H9 (cell line): Measurements from ENCODE around the gene LIMA1. TPM values are rescaled to one million over a fixed set of nuclear protein-coding genes. Genes with fewer than 3 reads are reported as not detected.

Experiments used
- DNase-seq: peaks from one replicate; pipeline ENCODE4 v3.0.0-alpha.2; 2017
- H2AFZ ChIP-seq: one replicate; pipeline ENCODE4 v1.6.1; 2013; ENCODE audit warnings: mild to moderate bottlenecking, low read length, control low read depth, moderate library complexity
- H2AK5ac ChIP-seq: 2 replicates; pipeline ENCODE4 v1.6.1; 2013; ENCODE audit warnings: low read length, control low read depth, mixed read lengths; ENCODE audit not compliant: insufficient read length
- H2BK120ac ChIP-seq: one replicate; pipeline ENCODE4 v1.6.1; 2013; ENCODE audit warnings: low read depth, mild to moderate bottlenecking, low read length, control low read depth, inconsistent platforms; ENCODE audit not compliant: poor library complexity, severe bottlenecking
- H2BK12ac ChIP-seq: 2 replicates; pipeline ENCODE4 v1.6.1; 2013; ENCODE audit warnings: low read length, control low read depth, mixed read lengths, low read depth; ENCODE audit not compliant: insufficient read length
- H2BK15ac ChIP-seq: 2 replicates; pipeline ENCODE4 v1.6.1; 2013; ENCODE audit warnings: low read depth, low read length, control low read depth
- H2BK20ac ChIP-seq: one replicate; pipeline ENCODE4 v1.6.1; 2013; ENCODE audit warnings: low read depth, mild to moderate bottlenecking, low read length, control low read depth, inconsistent platforms; ENCODE audit not compliant: poor library complexity, severe bottlenecking
- H2BK5ac ChIP-seq: 2 replicates; pipeline ENCODE4 v1.6.1; 2013; ENCODE audit warnings: low read length, control low read depth, mixed read lengths; ENCODE audit not compliant: insufficient read length
- H3K14ac ChIP-seq: 2 replicates; pipeline ENCODE4 v1.6.1; 2013; ENCODE audit warnings: low read length, control low read depth; ENCODE audit not compliant: insufficient read depth
- H3K18ac ChIP-seq: 2 replicates; pipeline ENCODE4 v1.6.1; 2013; ENCODE audit warnings: low read depth, mild to moderate bottlenecking, mixed read lengths, low read length, control low read depth; ENCODE audit not compliant: insufficient read length
- H3K23ac ChIP-seq: 2 replicates; pipeline ENCODE4 v1.6.1; 2013; ENCODE audit warnings: low read length, control low read depth, mixed read lengths, low read depth; ENCODE audit not compliant: insufficient read length
- H3K23me2 ChIP-seq: 2 replicates; pipeline ENCODE4 v1.6.1; 2013; ENCODE audit warnings: low read depth, mild to moderate bottlenecking, mixed read lengths, low read length, control low read depth; ENCODE audit not compliant: insufficient read length, poor library complexity, severe bottlenecking
- H3K27ac ChIP-seq: 2 replicates; pipeline ENCODE4 v1.5.1; 2013; ENCODE audit warnings: low read length, control low read depth, mixed read lengths, low read depth; ENCODE audit not compliant: insufficient read length
- H3K27me3 ChIP-seq: 2 replicates; pipeline ENCODE4 v1.6.1; 2013; ENCODE audit warnings: low read length, control low read depth, inconsistent platforms; ENCODE audit not compliant: insufficient read depth
- H3K4ac ChIP-seq: 2 replicates; pipeline ENCODE4 v1.6.1; 2013; ENCODE audit warnings: low read depth, mild to moderate bottlenecking, control low read depth, inconsistent platforms, low read length, moderate library complexity
- H3K4me1 ChIP-seq: 2 replicates; pipeline ENCODE4 v1.6.1; 2013; ENCODE audit warnings: low read length, control low read depth, inconsistent platforms; ENCODE audit not compliant: insufficient read depth
- H3K4me2 ChIP-seq: 2 replicates; pipeline ENCODE4 v1.6.1; 2013; ENCODE audit warnings: low read length, control low read depth, mixed read lengths; ENCODE audit not compliant: insufficient read length, insufficient read depth
- H3K56ac ChIP-seq: 2 replicates; pipeline ENCODE4 v1.6.1; 2013; ENCODE audit warnings: low read depth, mild to moderate bottlenecking, mixed read lengths, low read length, control low read depth; ENCODE audit not compliant: insufficient read length
- H3K79me1 ChIP-seq: 2 replicates; pipeline ENCODE4 v1.6.1; 2013; ENCODE audit warnings: low read depth, mild to moderate bottlenecking, moderate library complexity, low read length, control low read depth, inconsistent platforms; ENCODE audit not compliant: insufficient read depth, poor library complexity, severe bottlenecking
- H3K79me2 ChIP-seq: 2 replicates; pipeline ENCODE4 v1.6.1; 2013; ENCODE audit warnings: low read length, control low read depth, inconsistent platforms; ENCODE audit not compliant: insufficient read depth
- H3K9ac ChIP-seq: 2 replicates; pipeline ENCODE4 v1.6.1; 2013; ENCODE audit warnings: low read length, control low read depth, mixed read lengths; ENCODE audit not compliant: insufficient read length; ENCODE audit errors: extremely low read depth
- H3K9me3 ChIP-seq: one replicate; pipeline ENCODE4 v1.6.1; 2013; ENCODE audit warnings: low read depth, low read length, inconsistent platforms; ENCODE audit not compliant: control insufficient read depth
- H3T11ph ChIP-seq: one replicate; pipeline ENCODE4 v1.6.1; 2013; ENCODE audit warnings: mild to moderate bottlenecking, low read length, control low read depth, inconsistent platforms
- H4K20me1 ChIP-seq: one replicate; pipeline ENCODE4 v1.6.1; 2013; ENCODE audit not compliant: control insufficient read depth, insufficient read length, insufficient read depth
- H4K5ac ChIP-seq: 2 replicates; pipeline ENCODE4 v1.6.1; 2013; ENCODE audit warnings: low read depth, mild to moderate bottlenecking, mixed read lengths, low read length, control low read depth; ENCODE audit not compliant: insufficient read length
- H4K8ac ChIP-seq: replicated peaks from 2 replicates; pipeline ENCODE4 v1.6.1; 2013; ENCODE audit warnings: low read length, control low read depth, mixed read lengths, low read depth; ENCODE audit not compliant: insufficient read length
- H4K91ac ChIP-seq: 2 replicates; pipeline ENCODE4 v1.6.1; 2013; ENCODE audit warnings: low read depth, mild to moderate bottlenecking, moderate library complexity, mixed read lengths, low read length, control low read depth; ENCODE audit not compliant: insufficient read length
- H3K27ac Mint-ChIP-seq, 3 experiments: 2 replicates in 2 of 3; 3 replicates in 1 of 3; pipeline ENCODE4 v1.8.0; 2020 to 2021; ENCODE audit warnings: mixed read lengths in 3 of 3, mild to moderate bottlenecking in 1 of 3, moderate library complexity in 1 of 3
- H3K27me3 Mint-ChIP-seq: 2 replicates; pipeline ENCODE4 v1.8.0; 2021; ENCODE audit warnings: low read depth, mild to moderate bottlenecking, moderate library complexity, mixed read lengths
- H3K36me3 Mint-ChIP-seq, 3 experiments: 2 replicates in 2 of 3; 3 replicates in 1 of 3; pipeline ENCODE4 v1.8.0; 2020 to 2021; ENCODE audit warnings: low read depth in 3 of 3, mixed read lengths in 3 of 3; ENCODE audit not compliant: insufficient read depth in 1 of 3
- H3K4me1 Mint-ChIP-seq, 2 experiments: 2 replicates each; pipeline ENCODE4 v1.8.0; 2020; ENCODE audit warnings: mixed read lengths in 2 of 2
- H3K4me3 Mint-ChIP-seq, 2 experiments: 2 replicates in 1 of 2; 3 replicates in 1 of 2; pipeline ENCODE4 v1.8.0; 2020 to 2021; ENCODE audit warnings: mild to moderate bottlenecking in 2 of 2, mixed read lengths in 2 of 2, moderate library complexity in 1 of 2
- H3K9me3 Mint-ChIP-seq, 2 experiments: 2 replicates in 1 of 2; 3 replicates in 1 of 2; pipeline ENCODE4 v1.8.0; 2020; ENCODE audit warnings: mild to moderate bottlenecking in 2 of 2, mixed read lengths in 2 of 2, moderate library complexity in 1 of 2
- CTCF ChIP-seq: fragments of 200-600 bp; sonication (generic); conservative IDR thresholded peaks from 3 replicates; pipeline ENCODE4 v1.8.0; 2021; ENCODE audit warnings: antibody characterized with exemption, mild to moderate bottlenecking
- WGBS: extraction: QIAGEN DNeasy Blood & Tissue Kit; methylation state at CpG from one replicate; pipeline ENCODE4 v1.1.7; 2013; ENCODE audit warnings: missing lambda C conversion rate, low lambda C conversion rate, mixed read lengths; ENCODE audit not compliant: insufficient read length; ENCODE audit errors: extremely low coverage; 5-methylcytosine and 5-hydroxymethylcytosine counted together
- total RNA-seq: library from RNA; stranded (reverse); gene quantifications from 2 replicates; pipeline ENCODE4 v1.2.1, GENCODE V29; 2021

LIMA1 gene
- total RNA-seq, 1 experiment from 2014 or later = 40.8 TPM

GRCh38 chr12:50287271-50287670 is 4.0 kb upstream of the LIMA1 start:
- H3K9me3 ChIP-seq = no peaks in the 10 kb centered on the region
- Mint-ChIP-seq H3K27ac (no peak overlapping the region), H3K36me3 (peaks cover 2 to 4% (median 2%) of the 10 kb centered on the region in 3 experiments; a peak in 3 of 7 replicates), H3K4me3 (no peak overlapping the region), H3K4me1 (peaks cover 11 to 13% of the 10 kb centered on the region in 2 experiments), H3K9me3 (peaks cover 5 to 11% of the 10 kb centered on the region in 2 experiments; a peak in 4 of 5 replicates), H3K27me3 (no peaks in the 10 kb centered on the region)
- DNase-seq = no peak
- H3K4me2 ChIP-seq = no peak overlapping the region
- no peak overlapping the region for H3K14ac ChIP-seq
- H2BK20ac ChIP-seq = no peak overlapping the region
- H2BK120ac ChIP-seq = no peak overlapping the region
- H4K5ac ChIP-seq = no peak overlapping the region
- H2AK5ac ChIP-seq = no peak overlapping the region
- no peak overlapping the region for H4K91ac ChIP-seq
- no peaks in the 10 kb centered on the region for H4K20me1 ChIP-seq
- H3K9ac ChIP-seq = no peak overlapping the region
- no peak overlapping the region for H3K23ac ChIP-seq
- H4K8ac ChIP-seq = no peak overlapping the region
- no peaks in the 10 kb centered on the region for H3K79me2 ChIP-seq
- no peaks in the 10 kb centered on the region for H3K4me1 ChIP-seq
- peaks cover 9% of the 10 kb centered on the region for H3K23me2 ChIP-seq
- WGBS = no CpG with 5 or more reads among the region's 7 CpGs
- H3K79me1 ChIP-seq = no peaks in the 10 kb centered on the region
- H2BK5ac ChIP-seq = no peak overlapping the region
- no peak overlapping the region for H3K56ac ChIP-seq
- no peak overlapping the region for H2BK15ac ChIP-seq
- H2AFZ ChIP-seq = no peak overlapping the region
- no peak overlapping the region for H3K18ac ChIP-seq
- H3T11ph ChIP-seq = no peak overlapping the region
- no peaks in the 10 kb centered on the region for H3K27me3 ChIP-seq
- H3K27ac ChIP-seq = no peak overlapping the region
- no peak for TF ChIP-seq CTCF
- no peak overlapping the region for H3K4ac ChIP-seq
- no peak overlapping the region for H2BK12ac ChIP-seq
